Amygdala (tissue), 56 donors: ENCODE measurements around the gene OTUD5.

Experiments used
- DNase-seq, 56 donors: peaks; one replicate each; lab custom pipeline; 2025; lab: John Stamatoyannopoulos, UW

The OTUD5 gene

DNA sequence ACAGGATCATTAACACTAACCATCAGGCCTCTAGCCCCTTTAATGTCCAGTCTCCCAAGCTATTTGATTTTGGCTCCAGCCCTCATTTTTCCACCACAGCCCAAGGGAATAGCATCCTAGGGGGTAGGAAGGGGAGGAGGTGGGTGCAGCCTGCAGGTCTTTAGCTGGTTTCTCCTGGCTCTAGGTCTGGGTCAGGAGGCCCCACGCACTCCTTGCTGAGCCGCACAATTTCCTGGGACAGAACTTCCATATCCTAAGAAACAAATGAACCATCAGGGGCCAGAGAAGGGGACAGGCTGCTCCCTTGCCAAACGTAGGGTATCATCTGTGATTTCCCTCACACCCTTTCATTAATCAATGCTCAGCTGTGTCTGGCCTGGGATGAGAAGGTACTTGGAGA is 16.6 kb upstream of the OTUD5 start:
- DNase-seq = no peak

DNA sequence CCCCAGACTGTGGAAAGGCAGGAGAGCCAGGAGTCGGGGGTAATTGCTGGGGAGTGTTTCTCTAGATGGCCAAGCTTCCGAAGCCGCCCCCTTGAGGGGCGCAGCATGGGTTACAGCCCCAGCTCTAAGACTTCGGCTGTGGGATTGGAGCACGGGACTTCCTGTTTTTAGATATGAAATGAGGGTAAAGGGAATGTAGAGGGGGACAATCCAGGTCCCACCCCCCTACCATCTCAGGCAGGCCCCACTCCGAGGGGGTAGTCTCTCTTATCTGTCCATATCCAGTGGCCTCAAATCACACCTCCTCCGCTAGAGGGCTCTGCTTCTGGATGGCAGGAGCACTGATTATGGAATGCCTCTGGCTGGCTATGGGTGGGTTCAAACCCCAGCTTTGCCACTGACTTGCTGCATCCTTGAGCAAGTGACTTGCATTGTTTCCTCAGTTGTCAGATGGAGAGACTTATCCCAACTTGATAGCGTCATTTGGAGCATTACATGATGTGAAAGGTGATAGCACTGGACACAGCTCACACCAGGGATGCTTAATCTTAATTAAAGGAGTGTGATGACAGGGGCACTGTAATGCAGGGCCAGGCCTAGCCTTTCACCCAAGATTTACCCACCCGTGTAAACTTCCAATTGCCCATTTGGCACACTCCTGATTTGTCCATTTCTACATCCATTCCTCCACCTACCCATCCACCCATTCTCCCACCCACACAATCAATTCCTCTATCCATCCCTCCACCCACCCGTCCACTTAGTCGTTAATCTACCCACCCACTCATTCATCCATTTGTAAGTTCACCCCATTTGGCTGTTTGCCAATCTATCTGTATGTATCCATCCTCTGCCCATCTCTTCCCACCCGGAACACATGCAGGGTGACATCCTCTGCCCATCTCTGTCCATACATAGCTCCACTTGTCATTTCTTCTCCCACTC is 15.1 kb upstream of the OTUD5 start:
- peak in 22 of 56 donors; percentile 0 to 47 (median 6) for DNase-seq

DNA sequence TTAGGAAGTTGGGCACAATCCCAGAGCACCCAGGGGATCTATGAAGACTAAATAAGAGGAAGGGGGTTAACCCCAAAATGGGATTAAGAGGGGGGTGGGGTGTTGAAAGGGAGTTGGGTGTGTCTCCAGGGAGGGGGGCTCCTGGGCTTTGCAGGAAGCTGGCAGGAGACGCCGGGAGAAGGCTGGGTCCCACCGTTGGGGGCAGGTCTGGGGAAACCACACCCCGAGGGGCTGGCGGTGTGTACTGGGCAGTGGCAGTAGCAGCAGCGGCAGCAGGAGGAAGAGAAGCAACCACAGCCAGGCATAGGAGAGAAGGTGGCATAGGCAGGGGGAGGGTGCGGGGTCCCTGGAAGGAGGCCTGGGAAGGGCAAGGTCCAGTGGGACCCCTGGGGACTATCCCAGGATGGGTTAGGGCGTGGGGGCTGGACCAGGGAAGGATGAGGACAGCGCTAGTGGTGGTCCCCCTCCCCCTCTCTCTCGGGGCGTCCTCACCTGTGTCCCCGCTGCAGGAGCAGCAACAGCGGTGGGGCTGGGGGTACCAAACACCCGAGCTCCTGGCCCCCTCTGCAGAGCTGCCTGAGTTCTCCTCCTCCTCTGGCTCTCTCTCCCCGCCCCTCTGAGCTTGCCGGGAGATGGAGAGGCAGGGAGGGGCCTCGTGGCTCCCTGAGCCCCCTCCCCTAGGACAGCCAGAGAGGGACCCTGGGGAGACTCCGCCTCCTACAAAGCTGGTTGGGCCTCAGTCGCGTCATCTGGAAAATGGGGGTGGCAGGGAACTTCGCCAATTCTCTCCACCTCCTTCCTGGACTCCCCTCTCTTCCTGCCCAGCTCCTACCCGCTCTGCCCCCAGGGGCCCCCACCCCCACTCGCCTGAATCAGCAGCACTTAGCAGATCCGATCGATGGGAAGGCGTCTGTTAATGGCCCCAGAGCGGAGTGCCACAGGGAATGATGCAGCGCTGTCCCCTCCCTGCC is 14.1 kb upstream of the OTUD5 start, which contains the start of gene KCND1:
TSS of gene KCND1 (minus strand) at position 596 of the 971 bp plus-strand sequence. CDS start 1,573 bp downstream, outside the sequence.
- peak in 39 of 56 donors; percentile 0 to 48 (median 19) for DNase-seq

DNA sequence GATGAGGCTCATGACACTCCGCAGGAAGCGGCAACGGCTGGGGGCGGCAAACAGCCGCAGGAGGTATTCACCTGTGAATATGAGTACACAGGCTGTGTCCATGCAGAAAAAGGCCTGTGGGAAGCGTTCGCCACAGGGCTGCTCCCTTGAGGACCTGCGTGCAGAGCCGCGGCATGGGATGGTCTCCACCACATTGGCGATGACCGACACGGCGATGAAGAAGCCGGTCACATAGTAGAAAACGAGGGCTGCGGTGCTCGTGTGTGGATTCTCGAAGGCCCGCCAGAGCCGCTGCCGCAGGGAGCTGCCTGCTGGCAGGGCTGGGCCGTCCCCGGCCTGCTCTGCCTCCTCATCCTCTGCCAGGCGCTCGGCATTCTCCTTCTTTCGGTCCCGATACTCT is 12.1 kb upstream of the OTUD5 start:
- no peak for DNase-seq

DNA sequence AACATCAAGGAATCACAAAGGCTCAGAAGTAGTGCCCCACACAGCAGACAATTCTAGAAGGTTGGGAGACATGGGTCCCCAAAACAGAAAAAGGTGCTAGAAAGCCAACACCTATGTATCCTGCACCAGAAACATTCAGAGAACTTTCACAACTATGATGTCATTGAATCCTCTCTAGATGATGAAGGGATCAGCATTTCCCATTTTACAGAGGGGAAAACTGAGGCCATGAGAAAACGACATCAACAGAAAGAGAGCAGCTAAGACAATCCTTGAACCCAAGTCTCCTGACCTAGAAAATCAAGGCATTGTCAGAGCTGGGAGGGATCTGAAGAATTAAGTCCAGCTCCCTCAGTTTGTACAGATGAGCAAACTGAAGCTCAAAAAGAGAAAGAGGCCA is 11.0 kb upstream of the OTUD5 start:
- no peak for DNase-seq

DNA sequence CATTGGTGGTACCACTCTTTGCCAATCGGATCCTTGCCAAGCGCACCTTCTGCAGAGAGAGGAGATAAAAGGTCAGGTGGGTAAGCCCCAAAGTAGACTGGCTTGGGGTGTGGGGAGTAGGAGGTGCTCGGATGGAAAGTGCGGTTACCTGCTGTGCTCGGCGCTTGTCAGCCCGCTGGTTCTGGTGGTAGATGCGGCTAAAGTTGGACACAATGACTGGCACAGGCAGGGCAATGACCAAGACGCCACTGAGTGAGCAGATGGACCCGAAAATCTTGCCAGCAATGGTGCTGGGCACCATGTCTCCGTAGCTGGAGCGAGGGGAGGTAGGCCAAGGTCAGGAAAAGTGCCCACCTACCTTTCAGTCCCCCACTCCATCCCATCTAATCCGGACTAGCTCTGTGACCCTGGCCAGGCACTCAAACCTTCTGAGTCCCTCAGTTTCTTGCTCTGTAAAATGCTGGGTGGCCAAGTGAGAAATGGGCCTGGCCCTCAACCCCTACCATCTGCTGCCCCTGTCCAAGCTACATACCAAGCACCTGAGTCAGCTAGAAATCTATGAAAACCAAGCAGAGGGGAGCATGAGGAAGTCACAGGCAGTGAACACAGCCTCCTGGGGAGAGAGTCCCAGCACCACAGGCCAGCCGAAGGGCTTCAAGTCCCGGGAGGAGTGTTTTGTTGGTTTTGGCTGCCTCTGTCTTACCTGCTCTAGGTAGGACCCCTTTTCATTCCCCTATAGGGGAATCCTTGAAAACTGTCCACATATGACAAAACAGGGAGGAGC is 9.6 kb upstream of the OTUD5 start:
- DNase-seq = no peak

DNA sequence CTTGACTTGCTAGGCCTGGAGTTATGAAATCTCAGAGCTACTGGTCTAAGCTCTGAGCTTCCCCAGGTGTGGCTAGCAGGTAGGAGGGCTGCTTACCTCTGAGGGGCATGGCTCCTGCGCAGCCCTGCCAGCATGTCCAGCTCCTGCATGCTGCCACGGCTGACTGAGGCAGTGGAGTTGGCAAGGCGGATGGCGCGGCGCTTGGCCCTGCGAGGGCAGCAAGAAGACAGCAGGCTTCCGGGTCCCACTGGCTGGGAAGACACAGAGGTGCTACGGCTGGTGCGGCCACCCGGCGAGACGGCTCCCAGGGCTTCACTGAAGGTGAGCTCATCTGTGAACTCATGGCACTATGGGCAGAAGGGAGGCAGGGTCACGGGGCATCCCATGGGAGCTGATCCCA is 8.6 kb upstream of the OTUD5 start:
- no peak for DNase-seq

DNA sequence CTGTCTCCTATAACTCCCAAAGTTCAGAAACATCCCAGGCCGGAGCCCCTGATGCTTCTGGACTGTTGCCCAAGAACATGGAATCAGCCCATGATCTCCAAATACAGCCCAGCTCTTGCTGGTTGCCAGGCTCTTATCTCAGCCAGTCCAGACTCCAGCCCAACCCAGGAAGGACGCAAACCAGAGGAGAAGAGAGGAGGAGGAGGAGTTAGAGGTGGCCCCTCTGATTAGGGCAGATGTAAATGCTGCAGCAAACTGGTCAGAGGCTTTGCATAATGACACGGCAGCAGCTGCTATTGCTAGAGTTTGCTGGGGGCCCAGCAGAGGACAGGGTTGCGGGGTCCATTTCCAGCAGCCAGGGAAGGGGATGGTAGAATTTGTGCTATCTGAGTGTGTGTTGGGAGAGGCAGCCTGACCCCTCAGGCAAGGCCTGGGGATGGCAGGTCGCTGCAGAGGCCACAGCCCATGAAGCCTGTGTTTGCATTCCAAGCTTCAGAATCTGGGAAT is 4.2 kb upstream of the OTUD5 start:
- no peak for DNase-seq

DNA sequence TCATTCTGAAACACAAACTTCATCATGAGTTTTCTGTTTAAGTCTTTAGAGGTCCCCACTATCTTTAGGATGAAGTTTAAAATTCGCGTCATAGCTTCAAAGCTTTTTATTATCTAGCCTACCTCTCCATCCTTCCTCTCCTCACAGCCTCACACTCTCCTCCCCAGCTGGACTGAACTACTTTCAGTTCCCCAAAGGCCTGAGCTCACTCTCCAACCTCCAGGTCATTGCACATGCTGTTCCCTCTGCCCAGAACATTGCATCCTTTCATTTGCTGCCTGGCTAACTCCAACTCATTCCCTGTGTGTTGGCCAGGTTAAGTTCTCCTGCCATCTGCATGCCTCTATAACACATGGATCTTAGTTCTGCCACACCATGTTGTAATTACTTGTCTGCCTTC is 2.9 kb upstream of the OTUD5 start:
- DNase-seq = peak in 1 of 56 donors; percentile 0

DNA sequence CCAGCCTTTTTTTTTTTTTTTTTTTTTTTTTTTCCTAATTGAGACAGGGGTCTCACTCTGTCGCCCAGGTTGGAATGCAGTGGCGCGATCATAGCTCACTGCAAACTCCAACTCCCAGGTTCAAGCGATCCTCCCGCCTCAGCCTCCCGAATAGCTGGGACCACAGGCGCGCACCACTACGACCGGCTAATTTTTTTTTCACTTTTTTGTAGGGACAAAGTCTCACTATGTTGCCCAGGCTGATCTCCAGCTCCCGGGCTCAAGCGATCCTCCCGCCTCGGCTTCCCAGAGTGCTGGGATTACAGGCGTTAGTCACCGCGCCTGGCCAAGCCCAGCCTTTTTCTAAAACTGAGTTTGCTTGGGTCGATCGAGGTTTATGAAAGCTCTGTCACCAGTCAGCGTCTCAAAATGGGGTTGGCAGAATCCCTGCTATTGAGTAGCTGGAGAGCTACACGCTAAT is 1.3 kb upstream of the OTUD5 start:
- peak in 11 of 56 donors; percentile 7 to 58 (median 18) for DNase-seq

DNA sequence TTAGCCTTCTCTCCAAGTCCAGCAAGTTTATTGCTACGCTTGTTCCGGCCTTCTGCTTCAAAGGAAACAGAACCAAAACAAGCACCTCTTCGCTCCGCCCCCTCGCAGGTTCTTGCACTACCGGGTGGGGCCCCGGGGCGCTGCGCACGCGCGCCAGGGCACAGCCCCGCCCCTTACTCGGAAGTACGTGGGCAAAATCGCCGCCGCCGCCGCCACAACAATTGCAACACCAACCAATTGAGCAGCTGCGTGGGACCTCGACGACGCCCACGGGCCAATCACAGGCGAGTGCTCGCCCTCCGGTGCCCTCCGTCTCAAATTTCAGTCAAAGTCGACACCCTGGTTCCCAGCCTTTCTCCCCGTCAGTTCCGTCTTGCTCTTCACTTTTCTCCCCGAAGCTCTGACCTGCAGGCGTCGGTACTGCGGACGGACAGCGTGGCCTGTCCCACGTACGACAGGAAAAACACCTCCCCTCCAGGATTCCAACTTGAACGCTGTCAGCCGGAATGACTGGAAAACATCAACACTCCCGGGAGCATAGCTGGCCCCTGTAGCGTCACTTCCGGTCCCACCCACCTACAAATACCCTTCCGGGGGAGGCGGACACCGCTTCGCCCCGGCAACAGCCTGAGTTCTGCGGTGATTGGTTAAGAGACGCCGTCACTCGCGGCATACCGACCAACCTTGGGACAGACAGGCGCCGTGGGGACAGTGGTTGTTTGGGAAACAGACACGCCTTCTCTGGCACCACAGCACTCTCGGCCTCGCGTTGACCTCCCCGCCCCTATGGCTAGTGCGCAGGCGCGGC is 624 bp upstream of the OTUD5 start:
- DNase-seq = peak; percentile 33 to 98 (median 90)

DNA sequence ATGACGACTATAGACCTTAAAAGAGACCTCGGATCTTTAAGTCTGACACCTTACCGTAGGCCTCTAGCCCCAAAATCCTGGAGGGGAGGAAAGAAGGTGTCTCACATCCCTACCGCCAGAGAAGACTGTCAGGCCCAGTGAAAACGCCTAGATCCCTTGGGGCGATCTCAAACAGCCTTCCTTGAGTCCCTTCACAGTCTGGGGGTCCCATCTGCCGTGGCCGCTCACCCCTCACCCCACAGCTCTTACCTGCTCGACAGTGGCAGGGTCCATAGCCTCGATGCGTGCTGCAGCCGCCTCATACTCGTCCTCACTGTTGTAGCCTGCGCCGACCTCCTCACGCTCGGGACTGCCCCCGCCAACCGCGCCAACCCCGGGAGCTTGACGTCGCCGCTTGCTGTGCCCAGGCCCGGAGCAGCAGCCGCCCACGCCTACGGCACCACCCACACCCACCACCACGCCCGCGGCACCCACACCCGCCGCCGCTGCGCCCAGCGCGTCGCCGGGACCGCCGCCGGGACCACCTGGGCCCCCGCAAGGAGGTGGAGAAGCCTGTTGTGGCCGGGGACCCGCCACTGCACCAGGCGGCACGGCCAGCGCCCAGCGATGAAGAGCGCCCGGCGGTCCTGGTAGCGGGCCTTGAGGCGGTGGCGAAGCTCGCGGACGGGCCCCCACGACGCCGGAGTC is 536 bp downstream of the OTUD5 start:
- peak in 2 of 56 donors; percentile 1 to 3 for DNase-seq

DNA sequence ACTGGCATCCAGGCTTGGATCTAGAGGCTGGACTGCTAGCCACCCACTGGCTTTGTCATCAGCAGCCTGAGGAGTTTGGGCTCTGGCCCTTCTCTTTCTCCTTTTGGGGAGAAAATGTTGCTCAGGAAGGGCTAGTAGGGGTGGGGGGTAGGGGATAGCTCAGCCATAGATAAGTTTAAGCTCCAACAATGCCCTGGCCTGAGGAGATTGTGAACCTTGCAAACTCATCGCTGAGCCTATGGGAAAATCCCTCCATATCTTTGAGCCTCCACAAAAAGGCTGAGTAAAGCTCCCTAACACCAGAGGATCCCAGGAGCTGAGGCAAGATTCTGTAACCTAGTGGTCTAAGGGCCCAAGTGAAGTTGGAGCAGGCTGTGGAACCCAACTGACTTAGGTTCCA is 8.8 kb downstream of the OTUD5 start:
- DNase-seq = no peak

DNA sequence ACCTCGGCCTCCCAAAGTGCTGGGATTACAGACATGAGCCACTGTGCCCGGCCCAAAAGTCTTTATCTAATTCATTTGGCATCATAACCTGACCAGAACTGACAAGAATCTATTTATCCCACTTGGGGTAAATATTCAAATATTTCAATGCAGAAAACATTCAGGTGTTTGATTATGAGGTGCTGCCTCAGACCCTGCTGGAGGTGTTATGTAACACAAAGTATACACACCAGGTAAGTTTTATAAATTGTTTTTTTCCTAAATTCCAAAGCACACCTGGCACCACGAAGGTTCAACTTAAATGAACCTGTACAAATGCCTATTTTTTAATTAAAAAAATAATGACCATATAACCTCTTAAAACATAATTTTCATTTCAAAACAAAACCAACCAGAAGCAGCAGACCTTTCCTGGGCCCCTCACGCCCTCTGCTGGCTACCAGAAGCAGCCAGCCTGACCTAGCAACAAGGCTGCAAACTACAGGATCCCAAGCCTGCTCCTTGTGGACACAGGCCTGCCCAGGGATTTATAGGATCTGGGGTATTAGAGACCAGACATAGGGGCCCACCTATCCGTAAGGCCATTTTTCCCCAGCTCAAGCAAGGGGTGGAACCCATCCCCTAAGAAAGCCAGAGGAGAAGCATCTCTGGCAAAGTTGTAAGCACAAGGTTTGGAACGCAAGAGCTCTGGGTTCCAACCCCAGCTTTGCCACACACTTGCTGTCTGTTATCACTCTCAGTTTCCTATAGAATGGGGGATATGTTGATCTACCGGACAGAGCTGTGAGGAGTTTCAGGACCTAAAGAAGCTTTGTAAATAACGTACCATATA is 11.7 kb downstream of the OTUD5 start:
- peak in 23 of 56 donors; percentile 0 to 41 (median 3) for DNase-seq

DNA sequence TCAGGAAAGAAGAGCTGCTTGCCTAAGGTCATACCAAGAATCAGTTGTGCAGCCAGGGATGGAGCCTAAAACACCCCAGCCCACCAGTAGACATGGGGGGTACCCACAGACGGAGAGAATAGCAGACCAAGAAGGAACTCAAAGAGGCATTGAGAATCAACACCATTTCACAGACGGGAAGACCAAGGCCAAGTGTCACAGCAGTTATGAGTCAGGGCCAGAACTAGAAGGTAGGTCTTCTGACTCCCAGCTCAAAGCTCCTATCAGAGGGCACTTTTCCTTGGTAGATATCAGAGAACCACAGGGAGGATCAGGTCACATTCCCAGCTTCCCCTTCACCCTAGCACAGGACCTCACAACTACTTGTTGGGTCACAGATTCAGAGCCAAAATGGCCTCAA is 14.5 kb downstream of the OTUD5 start:
- DNase-seq = no peak

DNA sequence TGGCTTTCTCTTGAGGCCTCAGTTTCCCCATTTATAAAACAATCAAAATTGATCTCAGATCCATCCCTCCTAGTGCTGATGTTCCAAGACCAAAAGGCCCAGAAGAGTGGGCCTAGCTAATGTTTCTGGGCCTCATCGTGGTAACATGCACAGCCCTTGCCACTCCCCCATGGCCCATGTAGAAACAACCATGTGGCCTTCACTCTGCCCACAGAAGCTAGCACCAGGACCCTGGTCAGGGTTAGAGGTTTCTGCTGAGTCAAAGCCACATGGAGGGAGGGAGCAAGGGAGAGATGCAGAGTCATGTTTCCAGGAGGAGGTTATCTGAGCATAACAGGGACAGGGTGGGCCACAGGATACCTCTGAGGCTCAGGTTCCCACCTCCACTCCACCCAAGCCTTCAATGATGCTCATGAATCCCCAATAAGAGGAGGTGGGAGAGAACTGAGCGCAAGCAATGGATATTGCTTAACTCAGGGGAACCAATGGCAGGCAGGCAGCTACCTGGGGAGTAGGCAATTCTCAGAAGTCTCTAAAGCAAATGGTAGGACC is 16.9 kb downstream of the OTUD5 start:
- no peak for DNase-seq
